NCI-H187 treated with DMSO at 0.1 percent for 48 hours (cell line): ENCODE measurements around the gene TFIP11.

Experiments used
- DNase-seq: peaks from one replicate; lab custom pipeline; 2025; lab: John Stamatoyannopoulos, UW

The TFIP11 gene

GRCh38 chr22:26503758-26504157, 8.5 kb downstream of the TFIP11 start:
- DNase-seq: no peak

GRCh38 chr22:26502688-26503561, 9.3 kb downstream of the TFIP11 start:
- no peak for DNase-seq

DNA sequence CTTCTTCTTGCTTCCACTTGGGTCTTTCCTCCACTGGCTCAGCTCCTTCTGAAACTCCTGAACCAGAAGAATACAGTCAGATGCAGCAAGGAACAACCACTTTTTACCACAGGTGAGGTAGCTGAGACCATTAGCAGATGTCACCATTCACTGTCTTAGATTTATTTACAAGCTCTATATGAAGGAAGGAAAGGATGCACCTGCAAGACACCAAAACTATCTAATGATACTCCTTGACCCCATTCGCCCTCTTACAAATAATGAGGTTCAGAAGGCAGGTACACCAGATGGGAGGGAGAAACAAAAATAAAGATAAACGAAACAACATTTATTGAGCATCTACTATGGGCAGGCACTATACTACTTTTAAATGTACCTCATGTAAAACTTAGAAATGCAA, 10.3 kb downstream of the TFIP11 start:
- DNase-seq: no peak

- DNase-seq: no peak
Observed at GRCh38 chr22:26499188-26499703, 13.0 kb downstream of the TFIP11 start.

- DNase-seq: no peak
Observed at GRCh38 chr22:26496456-26496855, 15.8 kb downstream of the TFIP11 start.

DNA sequence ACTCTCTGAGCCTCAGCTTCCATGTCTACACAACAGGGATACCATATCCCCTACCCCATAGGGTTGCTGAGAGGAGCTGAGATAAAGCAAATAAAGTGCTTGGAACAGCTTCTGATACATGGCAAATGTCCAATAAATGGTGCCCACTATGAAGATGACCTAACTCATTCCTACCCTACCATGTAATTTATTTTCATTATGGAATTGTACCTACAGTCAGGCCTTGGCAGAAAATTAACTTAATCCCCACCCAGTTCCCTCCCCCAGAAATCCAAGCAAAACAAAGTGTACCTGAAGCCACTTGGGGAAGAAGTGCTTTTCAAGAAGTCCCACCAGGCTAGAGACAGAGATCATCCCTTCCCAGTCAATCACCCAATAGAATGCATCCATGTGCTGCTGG, 17.8 kb downstream of the TFIP11 start:
- DNase-seq: no peak

- no peak for DNase-seq
Observed at GRCh38 chr22:26492220-26492619, 20.1 kb downstream of the TFIP11 start.

- DNase-seq: no peak
Observed at GRCh38 chr22:26489447-26490036, 22.7 kb downstream of the TFIP11 start.

DNA sequence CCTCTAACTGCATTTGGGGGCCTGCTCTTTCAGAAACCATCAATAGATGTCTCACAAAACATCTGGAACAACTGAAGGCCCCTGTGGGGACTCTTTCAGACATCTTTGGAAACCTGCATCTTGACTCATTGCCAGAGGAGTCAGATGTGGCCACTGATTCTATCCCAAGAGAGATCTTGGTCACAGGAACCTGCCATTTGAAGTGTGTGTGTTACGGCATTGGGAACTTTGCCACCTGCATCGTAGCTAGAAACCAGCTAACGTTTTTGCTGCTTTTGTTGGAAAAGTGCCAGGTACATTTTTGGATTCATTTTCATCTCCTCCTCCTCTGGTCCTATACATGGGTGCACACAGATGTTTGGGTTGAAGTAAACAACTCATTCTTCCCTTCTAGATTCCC, 24.3 kb downstream of the TFIP11 start:
- DNase-seq: no peak

- DNase-seq: no peak
Observed at GRCh38 chr22:26486394-26486793, 25.9 kb downstream of the TFIP11 start.

DNA sequence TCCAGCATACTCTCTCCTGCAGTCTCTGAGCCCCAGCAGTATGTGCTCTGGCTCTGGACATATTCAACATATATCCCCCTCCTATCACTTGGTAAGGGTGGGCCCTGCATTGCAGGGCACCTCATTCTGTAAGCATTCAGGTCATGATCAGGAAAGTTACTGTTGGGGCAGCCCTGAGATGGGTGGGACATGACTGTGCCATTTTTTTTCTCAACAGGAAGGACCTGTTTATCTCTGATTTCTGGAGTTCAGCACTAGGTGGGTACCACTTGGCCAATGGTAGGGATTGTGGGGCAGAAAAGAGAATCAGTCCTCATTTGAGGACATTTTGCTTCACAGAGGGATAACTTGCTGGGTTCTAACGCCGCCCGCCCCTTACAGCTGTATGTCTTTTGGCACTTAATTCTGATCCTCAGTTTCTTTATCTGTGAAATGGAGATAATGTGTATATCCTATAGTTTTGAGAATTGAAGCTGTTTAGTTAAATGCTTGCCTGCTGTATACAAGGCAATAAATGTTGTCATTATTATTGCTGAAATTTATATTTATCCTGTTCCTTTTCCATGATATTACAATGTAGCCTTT, 26.4 kb downstream of the TFIP11 start:
- DNase-seq: no peak

- no peak for DNase-seq
Observed at GRCh38 chr22:26485013-26485412, 27.3 kb downstream of the TFIP11 start.

DNA sequence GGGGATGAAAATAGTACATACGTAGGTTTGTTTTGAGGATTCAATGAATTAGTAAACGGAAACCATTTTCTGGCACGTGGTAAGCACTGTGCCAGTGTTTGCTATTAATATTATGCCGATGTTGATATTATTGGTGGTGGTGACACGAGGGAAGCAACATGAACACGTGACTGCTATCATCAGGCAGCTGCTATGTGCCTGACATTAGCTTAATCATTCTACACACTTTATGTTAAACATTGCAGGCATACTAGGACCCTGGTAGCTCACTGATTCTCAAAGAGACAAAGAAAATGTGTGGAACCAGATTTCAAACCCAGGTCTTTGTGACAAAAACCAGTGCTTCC, 27.9 kb downstream of the TFIP11 start:
- DNase-seq: no peak

DNA sequence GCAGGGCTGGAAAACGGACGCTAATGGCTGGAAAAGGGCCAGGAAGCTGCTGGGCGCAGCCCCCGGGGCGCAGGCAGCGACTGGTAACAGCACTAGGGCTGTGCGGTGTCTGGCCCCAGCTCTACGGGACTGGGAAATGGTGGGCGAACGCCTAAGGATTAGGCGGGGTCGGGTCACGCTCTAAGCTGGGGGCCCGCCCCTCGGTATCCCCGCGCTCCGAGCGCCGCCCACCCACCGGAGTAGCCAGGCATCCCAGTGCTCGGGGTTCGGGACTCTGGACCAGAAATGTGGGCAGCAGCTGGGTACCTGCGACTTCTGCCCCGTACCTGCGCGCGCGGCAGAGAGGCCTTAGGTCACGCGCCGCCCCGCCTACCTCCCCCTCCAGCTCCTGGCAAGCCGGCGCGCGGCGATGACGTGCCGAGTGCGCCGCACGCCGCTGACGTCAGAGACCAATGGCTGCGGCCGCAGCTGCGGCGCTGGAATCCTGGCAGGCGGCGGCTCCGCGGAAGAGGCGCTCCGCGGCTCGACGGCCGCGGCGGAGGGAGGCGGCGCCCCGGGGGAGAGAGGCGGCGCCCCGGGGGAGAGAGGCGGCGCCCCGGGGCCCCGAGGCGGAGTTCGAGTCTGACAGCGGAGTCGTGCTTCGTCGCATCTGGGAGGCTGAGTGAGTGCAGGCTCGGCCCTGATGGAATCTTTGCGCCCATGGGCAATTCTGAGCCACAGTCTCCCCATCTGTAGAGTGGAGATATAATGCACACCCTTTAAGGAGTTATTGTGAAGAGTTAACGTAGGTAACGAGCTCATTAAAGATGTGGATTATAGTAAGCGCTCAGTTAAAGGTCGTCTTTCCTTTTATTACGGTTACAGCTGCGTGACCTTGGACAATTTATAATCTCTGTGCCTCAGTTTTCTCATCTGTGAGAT, 28.6 kb downstream of the TFIP11 start, which contains the start of the genes HPS4 and SRRD:
Gene HPS4, minus strand, starts transcription at position 345 of the 921 bp plus-strand sequence. CDS start 2,021 bp downstream, outside the sequence.
Gene SRRD, plus strand, starts transcription at position 439 of the 921 bp plus-strand sequence. Its CDS starts 14 bp downstream, at position 453.
- no peak for DNase-seq

- DNase-seq: no peak
Observed at GRCh38 chr22:26483043-26483438, 29.2 kb downstream of the TFIP11 start.

GRCh38 chr22:26482161-26482560, 30.1 kb downstream of the TFIP11 start:
- no peak for DNase-seq

DNA sequence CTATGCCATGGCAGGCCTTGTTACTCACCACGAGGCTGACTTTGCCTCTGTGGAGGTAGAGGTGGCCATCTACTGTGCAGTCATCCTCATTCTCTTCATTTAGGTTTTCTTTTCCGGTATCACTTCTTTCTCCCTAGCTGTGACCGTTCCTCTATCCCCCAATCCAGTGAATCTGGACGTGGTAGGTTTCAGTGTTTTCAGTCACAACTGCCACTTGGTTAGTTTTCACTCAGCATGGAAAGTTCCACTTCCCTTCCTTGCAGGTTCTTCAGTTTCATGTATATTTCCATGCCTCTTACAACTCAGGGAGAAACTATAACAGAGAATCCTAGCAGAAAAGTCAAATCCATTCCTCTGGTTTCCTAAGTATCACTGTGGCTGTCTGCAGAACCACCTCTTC, 30.6 kb downstream of the TFIP11 start:
- no peak for DNase-seq

GRCh38 chr22:26481112-26481693, 31.1 kb downstream of the TFIP11 start:
- no peak for DNase-seq

DNA sequence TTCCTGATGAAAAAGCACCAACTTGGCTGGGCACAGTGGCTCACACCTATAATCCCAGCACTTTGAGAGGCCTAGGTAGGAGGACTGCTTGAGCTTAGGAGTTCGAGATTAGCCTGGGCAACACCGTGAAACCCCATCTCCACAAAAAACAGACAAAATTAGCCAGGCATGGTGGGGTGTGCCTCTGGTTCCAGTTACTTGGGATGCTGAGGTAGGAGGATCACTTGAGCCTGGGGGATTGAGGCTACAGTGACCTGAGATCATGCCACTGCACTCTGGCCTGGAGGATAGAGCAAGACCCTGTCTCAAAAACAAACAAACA, 31.7 kb downstream of the TFIP11 start:
- DNase-seq: no peak

DNA sequence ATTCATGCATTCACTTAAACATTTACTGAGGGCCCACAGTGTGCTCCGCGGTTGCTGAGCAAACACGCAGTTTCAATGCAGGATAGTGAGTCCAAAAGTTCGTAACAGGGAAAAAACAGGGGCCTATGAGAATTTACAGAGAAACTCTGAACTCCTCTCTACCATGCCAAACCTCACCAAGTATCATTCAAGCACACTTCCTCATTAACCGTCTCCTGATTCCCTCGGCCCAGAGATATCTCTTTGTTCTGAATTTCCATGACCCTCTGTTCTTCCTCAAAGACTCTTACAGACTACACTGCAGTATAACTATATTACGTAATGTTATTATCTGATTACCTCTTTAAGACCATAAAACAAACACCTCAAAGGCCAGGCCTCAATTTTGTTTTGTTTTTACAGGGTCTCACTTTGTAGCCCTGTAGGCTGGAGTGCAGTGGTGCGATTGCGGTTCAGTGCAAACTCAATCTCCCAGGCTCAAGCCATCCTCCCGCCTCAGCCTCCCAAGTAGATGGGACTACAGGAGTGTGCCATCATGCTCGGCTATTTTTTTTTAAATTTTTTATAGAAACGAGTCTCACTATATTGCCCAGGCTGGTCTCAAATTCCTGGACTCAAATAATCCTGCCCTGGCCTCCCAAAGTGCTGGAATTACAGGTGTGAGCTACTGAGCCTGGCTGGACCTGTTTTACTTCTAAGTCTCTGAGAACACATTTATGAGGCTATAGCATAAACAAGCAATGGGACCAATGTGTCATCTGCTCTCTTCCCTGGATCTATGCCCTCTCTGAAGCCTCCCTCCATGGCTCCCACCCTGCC, 32.3 kb downstream of the TFIP11 start:
- no peak for DNase-seq
